K562 (cell line): ENCODE results near the gene PRKAR2B. TPM values are rescaled to one million over a fixed set of nuclear protein-coding genes. Genes with fewer than 3 reads are reported as not detected.

ENCODE experiments used
- ARNT ChIP-seq, 2 experiments: fragments of 450-650 bp; IDR thresholded peaks; 2 replicates each; pipeline ENCODE4 v1.6.1; 2016; ENCODE audit warnings: mild to moderate bottlenecking in 1 of 2
- BACH1 ChIP-seq: fragments of 200-800 bp; sonication (Bioruptor generic); IDR thresholded peaks from 2 replicates; pipeline ENCODE4 v1.6.1; 2016; ENCODE audit warnings: missing genetic modification characterization, missing compliant biosample characterization
- BDP1 ChIP-seq: IDR thresholded peaks from 3 replicates; pipeline ENCODE4 v1.6.1; 2011; ENCODE audit not compliant: insufficient read length, insufficient read depth
- CBX8 ChIP-seq: fragments of 200-600 bp; sonication (generic); IDR thresholded peaks from 2 replicates; pipeline ENCODE4 v1.6.1; 2012; ENCODE audit warnings: borderline replicate concordance, mixed run types, low read depth, mild to moderate bottlenecking, moderate library complexity, mixed read lengths, low read length, control low read depth, inconsistent platforms; ENCODE audit not compliant: poor library complexity, severe bottlenecking; ENCODE audit errors: extremely low read depth
- EZH2 ChIP-seq: IDR thresholded peaks from 2 replicates; pipeline ENCODE4 v1.6.1; 2012; ENCODE audit warnings: low read depth, mild to moderate bottlenecking, inconsistent platforms, low read length, borderline replicate concordance
- GTF2A2 ChIP-seq: IDR thresholded peaks from 2 replicates; pipeline ENCODE4 v1.6.1; 2016; ENCODE audit warnings: mild to moderate bottlenecking, missing genetic modification characterization, missing compliant biosample characterization
- KAT7 ChIP-seq: sonication (generic); formaldehyde crosslinking; IDR thresholded peaks from 2 replicates; pipeline ENCODE4 v1.8.0; 2022; ENCODE audit warnings: missing genetic modification reagents, mild to moderate bottlenecking, borderline replicate concordance
- LEF1 ChIP-seq: fragments of 450-650 bp; IDR thresholded peaks from 2 replicates; pipeline ENCODE4 v1.6.1; 2016; ENCODE audit warnings: mild to moderate bottlenecking
- MAX ChIP-seq: sonication (generic); formaldehyde crosslinking; IDR thresholded peaks from 2 replicates; pipeline ENCODE4 v1.9.0; 2022; ENCODE audit warnings: mild to moderate bottlenecking, missing genetic modification reagents
- SREBF1 ChIP-seq: fragments of 150-350 bp; IDR thresholded peaks from 2 replicates; pipeline ENCODE4 v1.6.1; 2014; ENCODE audit warnings: antibody characterized with exemption, low read depth, low read length, borderline replicate concordance
- TCFL5 ChIP-seq: fragments of 250-450 bp; sonication (Bioruptor Pico); conservative IDR thresholded peaks from 2 replicates; pipeline ENCODE4 v1.6.1; 2021; ENCODE audit warnings: mild to moderate bottlenecking, moderate library complexity, matching md5 sums
- YBX1 ChIP-seq: fragments of 450-650 bp; IDR thresholded peaks from 2 replicates; pipeline ENCODE4 v1.7.1; 2016; ENCODE audit warnings: mild to moderate bottlenecking
- ZBED1 ChIP-seq: IDR thresholded peaks from 2 replicates; pipeline ENCODE4 v1.6.1; 2014
- ZKSCAN1 ChIP-seq: fragments of 150-350 bp; IDR thresholded peaks from 2 replicates; pipeline ENCODE4 v1.6.1; 2016; ENCODE audit warnings: low read depth, low read length
- ZNF133 ChIP-seq: fragments of 250-450 bp; sonication (Bioruptor Pico); IDR thresholded peaks from 2 replicates; pipeline ENCODE4 v1.4.0; 2020; ENCODE audit warnings: mild to moderate bottlenecking
- polyA plus RNA-seq, 8 experiments: library from polyadenylated mRNA; depleted of rRNA in 4 of 8; stranded (reverse) in 5 of 8; unstranded in 3 of 8; fragments of >200 nt; fragmentation: Nextera tagmentation in 2 of 8; fragmentation: Illumina TruSeq in 1 of 8; extraction: Ambion mirVana in 2 of 8; extraction: Trizol in 1 of 8; gene quantifications; 2 replicates each; pipeline versions ENCODE4 v1.2.1 to v1.2.3, GENCODE V29; 2011 to 2014; ENCODE audit warnings: inconsistent platforms in 1 of 8, missing spikeins in 1 of 8
- total RNA-seq, 7 experiments: library from RNA; depleted of rRNA in 6 of 7; stranded (reverse); fragments of >200 nt in 6 of 7; fragmentation: Illumina TruSeq in 2 of 7; extraction: Trizol in 2 of 7; gene quantifications; 2 replicates each; pipeline versions ENCODE4 v1.2.1 to v1.2.3, GENCODE V29; 2011 to 2021; ENCODE audit warnings: low replicate concordance in 1 of 7
- TF ChIP-seq, protein P1 (sequence below), 2 experiments: fragments of 450-650 bp; IDR thresholded peaks; 2 replicates each; pipeline ENCODE4 v1.6.1; 2018; ENCODE audit warnings: mild to moderate bottlenecking in 2 of 2, low read depth in 1 of 2; ENCODE audit not compliant: partially characterized antibody in 2 of 2
- TF ChIP-seq, protein P2 (sequence below): fragments of 250-450 bp; sonication (Bioruptor Pico); IDR thresholded peaks from 2 replicates; pipeline ENCODE4 v1.8.0; 2021; ENCODE audit warnings: moderate library complexity, mild to moderate bottlenecking, inconsistent platforms
- TF ChIP-seq, protein P3 (sequence below): sonication (generic); formaldehyde crosslinking; IDR thresholded peaks from 2 replicates; pipeline ENCODE4 v1.8.1; 2022; ENCODE audit warnings: missing genetic modification reagents
- TF ChIP-seq, protein P4 (sequence below): fragments of 450-650 bp; formaldehyde crosslinking; IDR thresholded peaks from 2 replicates; pipeline ENCODE4 v1.4.0; 2020; ENCODE audit warnings: mild to moderate bottlenecking, moderate library complexity

PRKAR2B gene
- total and polyA plus RNA-seq, 9 of the 15 experiments (the other 6 are each of a cell fraction or from before 2014, with no cell fraction given) = 59.0 to 173 (median 129) TPM

GRCh38 chr7:107044347-107045194 lies at the start of gene PRKAR2B (continued):
- TF ChIP-seq, protein P1, sequence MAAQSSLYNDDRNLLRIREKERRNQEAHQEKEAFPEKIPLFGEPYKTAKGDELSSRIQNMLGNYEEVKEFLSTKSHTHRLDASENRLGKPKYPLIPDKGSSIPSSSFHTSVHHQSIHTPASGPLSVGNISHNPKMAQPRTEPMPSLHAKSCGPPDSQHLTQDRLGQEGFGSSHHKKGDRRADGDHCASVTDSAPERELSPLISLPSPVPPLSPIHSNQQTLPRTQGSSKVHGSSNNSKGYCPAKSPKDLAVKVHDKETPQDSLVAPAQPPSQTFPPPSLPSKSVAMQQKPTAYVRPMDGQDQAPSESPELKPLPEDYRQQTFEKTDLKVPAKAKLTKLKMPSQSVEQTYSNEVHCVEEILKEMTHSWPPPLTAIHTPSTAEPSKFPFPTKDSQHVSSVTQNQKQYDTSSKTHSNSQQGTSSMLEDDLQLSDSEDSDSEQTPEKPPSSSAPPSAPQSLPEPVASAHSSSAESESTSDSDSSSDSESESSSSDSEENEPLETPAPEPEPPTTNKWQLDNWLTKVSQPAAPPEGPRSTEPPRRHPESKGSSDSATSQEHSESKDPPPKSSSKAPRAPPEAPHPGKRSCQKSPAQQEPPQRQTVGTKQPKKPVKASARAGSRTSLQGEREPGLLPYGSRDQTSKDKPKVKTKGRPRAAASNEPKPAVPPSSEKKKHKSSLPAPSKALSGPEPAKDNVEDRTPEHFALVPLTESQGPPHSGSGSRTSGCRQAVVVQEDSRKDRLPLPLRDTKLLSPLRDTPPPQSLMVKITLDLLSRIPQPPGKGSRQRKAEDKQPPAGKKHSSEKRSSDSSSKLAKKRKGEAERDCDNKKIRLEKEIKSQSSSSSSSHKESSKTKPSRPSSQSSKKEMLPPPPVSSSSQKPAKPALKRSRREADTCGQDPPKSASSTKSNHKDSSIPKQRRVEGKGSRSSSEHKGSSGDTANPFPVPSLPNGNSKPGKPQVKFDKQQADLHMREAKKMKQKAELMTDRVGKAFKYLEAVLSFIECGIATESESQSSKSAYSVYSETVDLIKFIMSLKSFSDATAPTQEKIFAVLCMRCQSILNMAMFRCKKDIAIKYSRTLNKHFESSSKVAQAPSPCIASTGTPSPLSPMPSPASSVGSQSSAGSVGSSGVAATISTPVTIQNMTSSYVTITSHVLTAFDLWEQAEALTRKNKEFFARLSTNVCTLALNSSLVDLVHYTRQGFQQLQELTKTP (IDR thresholded peaks at IDR 0.05; ENCODE audit: low read depth in 1 of 2, partially characterized antibody in 2 of 2) = no peak
- TF ChIP-seq, protein P2, sequence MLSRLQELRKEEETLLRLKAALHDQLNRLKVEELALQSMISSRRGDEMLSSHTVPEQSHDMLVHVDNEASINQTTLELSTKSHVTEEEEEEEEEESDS (CRISPR knock-in tag) = no peak
- TF ChIP-seq ARNT (IDR thresholded peaks at IDR 0.05) = no peak
- TF ChIP-seq EZH2 = no peak
- TF ChIP-seq BDP1 = no peak
- TF ChIP-seq ZBED1 = no peak
- no peak for TF ChIP-seq TCFL5
- no peak for TF ChIP-seq GTF2A2 (tag)
- TF ChIP-seq SREBF1 = no peak
- TF ChIP-seq, protein P3, sequence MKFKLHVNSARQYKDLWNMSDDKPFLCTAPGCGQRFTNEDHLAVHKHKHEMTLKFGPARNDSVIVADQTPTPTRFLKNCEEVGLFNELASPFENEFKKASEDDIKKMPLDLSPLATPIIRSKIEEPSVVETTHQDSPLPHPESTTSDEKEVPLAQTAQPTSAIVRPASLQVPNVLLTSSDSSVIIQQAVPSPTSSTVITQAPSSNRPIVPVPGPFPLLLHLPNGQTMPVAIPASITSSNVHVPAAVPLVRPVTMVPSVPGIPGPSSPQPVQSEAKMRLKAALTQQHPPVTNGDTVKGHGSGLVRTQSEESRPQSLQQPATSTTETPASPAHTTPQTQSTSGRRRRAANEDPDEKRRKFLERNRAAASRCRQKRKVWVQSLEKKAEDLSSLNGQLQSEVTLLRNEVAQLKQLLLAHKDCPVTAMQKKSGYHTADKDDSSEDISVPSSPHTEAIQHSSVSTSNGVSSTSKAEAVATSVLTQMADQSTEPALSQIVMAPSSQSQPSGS (CRISPR knock-in tag) = no peak
- TF ChIP-seq BACH1 (tag) = no peak
- TF ChIP-seq LEF1 = no peak
- no peak for TF ChIP-seq YBX1
- no peak for TF ChIP-seq CBX8
- TF ChIP-seq ZKSCAN1 = peak; percentile 62; the same call in 1 of the 2 replicates
- TF ChIP-seq KAT7 = no peak; the same call in 1 of the 2 replicates
- peak; percentile 54; the same call in 1 of the 2 replicates for TF ChIP-seq ZNF133 (CRISPR knock-in tag)
- TF ChIP-seq, protein P4, sequence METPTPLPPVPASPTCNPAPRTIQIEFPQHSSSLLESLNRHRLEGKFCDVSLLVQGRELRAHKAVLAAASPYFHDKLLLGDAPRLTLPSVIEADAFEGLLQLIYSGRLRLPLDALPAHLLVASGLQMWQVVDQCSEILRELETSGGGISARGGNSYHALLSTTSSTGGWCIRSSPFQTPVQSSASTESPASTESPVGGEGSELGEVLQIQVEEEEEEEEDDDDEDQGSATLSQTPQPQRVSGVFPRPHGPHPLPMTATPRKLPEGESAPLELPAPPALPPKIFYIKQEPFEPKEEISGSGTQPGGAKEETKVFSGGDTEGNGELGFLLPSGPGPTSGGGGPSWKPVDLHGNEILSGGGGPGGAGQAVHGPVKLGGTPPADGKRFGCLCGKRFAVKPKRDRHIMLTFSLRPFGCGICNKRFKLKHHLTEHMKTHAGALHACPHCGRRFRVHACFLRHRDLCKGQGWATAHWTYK (CRISPR knock-in tag) = peak; percentile 76; the same call in 1 of the 2 replicates
- peak; percentile 77 for TF ChIP-seq MAX (CRISPR knock-in tag)
